Measurements from ENCODE around the gene HEBP2.
"Not testable (repeated sequence)": the region's sequence is repeated elsewhere in the genome, so short reads cannot be mapped to it uniquely, and the experiment has no call there.

HEBP2 gene

DNA sequence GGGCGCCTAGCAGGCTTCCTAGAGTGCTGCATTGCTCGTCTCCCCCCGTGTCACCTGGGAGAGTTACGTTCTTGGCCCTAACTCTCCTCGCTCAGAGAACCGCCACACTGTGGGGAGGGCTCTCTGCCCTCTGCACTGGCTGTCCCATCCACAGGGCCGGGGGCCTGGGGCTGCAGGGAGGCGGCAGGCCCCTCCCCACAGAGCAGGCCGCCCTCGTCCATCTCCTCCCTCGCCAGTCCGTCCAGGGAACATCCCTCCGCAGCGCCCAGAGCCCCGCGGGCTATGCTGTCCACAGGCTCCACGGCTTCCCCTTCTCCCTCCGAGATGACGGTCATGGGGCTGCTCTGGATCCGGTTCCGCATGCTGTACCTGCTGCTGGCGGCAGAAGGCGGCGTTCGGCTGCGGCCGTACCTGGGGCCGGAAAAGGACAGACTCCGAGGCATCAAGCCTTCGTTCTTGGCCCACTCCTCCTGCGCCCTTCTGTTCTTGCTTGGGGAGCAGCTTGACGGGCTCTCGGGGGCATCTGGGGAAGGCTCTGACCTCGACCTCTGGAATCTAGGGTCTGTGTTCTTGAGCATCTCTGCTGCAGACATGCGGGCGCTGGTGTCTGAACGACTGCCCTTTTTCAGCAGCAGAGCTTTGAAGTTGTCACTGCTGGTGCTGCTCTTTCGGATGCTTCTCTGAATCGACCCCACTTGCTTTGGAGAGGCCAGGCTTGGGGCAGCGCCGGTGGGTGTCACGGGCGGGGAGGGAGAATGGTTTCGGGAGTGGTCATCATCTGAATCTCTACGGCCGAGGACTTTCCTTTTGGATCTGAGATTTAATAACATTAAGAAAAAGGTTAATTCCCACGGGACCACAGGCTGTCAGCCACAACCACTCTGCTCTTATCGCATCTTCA, 20.2 kb downstream of the HEBP2 start:
- DNase-seq, result no peak

DNA sequence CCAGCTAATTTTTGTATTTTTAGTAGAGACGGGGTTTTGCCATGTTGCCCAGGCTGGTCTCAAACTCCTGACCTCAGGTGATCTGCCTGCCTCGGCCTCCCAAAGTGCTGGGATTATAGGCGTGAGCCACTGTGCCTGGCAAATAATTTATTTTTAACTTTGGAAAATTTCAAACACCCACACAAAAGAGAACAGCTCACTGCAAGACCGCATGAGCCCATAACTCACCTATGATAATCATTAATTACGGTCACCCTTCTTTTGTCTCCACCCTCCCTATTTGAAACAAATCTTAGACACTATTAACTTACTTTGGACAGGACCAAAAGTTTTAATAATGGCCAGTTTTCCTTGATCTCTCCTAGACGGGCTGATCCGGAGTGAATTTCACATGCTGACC, 21.2 kb downstream of the HEBP2 start:
- DNase-seq, result not testable (repeated sequence)

DNA sequence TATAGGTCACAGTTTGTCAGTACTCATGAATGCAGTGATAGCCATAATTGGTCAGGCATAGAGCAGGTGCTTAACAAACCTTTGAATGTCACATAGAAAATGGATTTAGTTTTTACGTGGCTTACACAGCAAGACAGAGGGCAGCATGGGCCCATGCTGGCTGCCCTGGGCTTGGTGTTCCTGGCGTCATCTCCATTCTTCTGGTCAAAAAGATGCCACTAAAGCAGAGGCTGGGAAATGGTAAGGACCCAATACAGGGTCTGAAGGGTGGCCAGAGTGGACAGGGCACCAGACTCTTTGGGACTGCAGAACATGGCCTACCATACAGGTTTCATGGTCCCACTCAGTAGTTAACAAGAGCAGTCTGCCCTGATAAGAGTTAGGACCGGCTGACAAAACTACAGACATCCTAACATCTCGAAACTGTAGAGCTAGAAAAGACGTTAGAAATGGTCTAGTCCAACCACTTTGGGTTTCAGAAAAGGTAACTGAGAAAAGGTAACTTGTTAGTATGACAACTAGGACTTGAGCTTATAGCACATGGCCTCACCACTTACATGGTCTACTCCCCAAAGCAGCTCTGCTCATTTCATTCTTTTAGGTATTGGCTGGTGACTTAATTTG, 22.6 kb downstream of the HEBP2 start:
- no peak for DNase-seq

DNA sequence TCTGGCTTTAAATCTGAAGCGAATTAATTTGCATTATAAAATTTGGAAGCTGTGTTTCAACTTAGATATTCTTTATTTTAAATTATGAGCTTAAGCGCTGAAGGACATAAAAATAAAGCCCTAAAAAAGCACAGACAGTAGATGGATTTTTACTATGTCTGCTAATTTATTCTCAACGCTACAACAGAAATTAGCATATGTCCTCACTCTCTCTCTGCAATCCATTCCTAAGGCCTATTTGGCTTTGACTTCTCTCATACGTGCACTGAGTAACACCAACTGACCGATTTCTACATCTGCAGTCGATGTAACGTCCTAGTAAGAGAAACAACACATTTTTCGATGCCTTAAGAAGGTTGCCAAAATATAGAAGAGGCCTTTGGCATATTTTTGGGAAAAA, 23.7 kb downstream of the HEBP2 start:
- DNase-seq, result no peak

DNA sequence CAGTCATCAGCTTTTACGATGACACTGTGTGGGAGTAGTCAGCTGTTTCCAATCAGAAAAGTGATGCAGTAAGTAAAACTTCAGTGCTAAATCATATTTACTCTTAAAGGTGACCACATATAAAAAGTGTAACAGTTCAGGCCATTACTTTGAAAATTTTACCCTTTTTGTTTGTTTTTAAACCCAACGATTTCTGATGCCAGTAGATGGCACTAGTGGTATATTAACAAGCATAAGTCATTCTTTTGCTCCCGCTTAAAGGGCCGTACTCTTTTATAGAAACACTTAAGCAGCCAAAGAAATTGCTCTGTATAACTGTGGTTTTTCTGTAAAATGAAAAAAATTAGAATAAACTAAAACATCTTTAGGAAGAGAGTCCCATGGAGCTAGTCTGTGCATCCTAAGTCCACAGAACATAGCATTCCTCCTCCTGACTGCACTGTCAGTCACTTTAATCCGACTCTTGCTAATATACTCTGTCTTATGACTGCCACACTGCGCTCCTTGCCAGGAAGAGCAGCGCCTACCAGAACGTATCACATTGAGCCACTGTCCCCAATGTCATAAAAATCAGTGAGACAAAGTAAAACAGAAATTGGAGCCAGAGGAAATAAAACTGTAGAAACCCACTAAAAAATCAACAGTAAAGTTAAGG, 25.0 kb downstream of the HEBP2 start:
- DNase-seq, result no peak

DNA sequence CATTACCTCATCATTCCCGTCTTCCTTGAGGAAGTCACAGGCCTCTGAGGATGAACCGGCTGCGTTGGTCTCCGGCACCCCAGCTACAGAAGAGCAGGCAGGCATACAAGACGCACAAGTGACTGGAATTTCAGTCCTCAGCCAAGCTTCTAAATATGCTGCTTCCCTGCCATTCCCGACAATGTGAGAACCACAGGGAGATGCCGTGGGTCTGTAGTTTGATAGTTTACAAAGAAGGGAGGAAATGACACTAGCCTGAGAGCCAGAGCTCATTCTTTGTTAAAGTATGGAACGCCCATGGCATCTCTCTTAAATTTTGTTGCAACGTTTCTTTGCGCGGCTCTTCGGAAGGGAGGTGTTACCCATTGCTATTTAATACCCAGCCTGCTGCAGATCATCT, 25.7 kb downstream of the HEBP2 start:
- no peak for DNase-seq

DNA sequence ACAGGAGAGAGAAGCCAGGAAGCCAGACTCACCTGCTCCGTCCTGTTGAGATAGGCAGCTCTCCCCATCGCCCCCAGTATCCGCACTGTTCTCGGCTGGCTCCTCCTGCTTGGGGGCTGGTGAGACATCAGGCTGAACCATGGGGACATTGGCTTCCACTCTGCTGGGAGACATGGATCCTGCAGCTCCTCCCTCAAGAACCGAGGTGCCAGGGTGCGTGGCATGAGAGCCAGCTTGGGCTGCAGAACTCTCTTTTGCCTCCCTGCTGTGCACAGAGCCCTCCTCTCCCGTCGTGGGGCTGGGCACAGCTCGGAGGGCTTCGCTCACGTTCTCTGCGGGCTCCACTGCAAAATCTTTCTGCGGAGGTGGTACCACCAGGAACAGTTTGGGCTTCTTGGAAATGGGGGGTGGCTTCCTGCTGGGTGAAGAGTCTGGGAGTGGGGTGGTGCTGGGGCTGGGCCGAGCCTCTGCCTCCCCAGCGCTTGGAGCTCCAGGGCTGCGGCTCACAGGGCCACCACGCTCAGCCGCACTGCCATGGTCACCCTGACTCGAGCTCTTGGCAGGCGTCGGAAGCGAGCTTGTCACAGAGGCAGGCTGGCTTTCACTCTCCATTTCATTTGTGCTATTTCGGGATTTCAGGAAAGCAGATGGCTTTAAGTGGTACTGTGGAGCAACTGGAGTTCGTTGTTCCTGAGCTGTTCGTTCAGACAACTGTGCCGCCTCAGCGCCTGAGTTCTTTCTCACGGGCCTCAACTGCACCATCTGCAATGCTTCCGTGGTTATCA, 26.5 kb downstream of the HEBP2 start:
- no peak for DNase-seq

DNA sequence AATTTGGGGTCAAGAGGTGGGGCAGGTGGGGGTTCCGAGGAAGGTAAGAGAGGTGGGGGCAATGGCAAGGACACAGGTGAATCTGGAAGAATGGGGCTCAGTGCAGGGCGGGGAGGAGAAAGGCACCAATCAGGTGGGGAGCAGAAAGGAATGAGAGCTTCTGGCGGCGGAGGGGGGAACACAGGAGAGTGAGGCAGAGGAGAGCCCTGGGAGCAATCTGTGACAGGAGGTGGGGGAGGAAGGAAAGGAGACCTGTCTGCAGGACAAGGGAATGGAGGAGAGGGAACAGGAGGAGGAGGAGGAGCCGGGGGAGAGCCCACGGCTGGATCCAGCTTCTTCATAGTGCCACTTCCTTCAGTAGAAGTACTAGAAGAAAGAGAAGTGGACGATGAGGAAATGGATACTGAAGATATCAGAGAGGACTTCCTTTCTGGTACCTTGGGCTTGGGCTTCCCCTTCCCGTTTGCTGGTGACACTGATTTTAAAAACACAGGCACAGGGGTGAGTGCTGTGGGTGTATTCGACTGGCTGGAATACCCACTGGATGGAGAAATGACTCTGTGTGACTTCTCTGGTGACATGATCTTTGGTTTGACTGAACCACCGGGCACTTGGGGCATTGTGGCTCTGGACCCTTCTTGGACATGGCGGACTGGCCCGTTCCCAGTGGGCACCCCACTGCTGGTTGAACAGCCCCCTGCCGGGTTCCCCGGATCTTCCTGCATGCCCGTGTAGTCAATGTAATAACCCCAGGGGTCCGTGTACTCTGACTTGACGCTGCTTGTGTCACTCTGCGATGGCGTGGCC, 27.4 kb downstream of the HEBP2 start:
- DNase-seq, result no peak

DNA sequence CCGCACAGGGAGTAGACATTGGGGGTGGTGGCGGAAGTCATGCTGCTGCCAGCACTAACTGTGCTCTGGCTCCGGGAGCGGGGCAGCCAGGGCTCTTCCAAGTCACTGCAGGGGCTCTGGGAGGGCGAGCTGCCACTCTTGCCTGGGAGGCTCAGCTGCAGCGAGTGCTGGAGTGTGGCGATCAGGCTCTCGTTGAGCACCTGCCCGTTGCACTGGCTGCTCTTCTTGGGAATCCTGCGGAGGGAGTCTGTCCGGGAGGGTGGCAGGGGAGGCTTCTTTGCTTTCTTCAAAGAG, 28.0 kb downstream of the HEBP2 start:
- DNase-seq, result no peak

DNA sequence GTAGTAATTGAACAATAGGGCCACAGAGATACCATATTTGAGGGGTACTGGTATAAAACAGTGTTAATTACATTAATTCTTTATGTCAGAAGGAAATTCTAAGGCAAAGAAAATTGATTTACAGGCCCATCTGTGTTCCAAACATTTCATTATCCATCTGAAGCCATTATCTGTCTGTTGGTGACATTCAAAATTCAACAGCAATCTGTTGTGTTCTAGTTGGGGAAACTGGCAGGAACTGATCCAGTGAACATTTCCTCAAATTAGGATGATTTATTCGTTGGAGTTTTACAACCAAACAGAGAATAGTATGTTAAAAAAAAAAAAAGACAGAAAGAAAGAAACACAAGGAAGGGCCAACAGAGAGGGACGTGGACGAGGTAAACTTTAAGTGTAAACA, 30.1 kb downstream of the HEBP2 start:
- no peak for DNase-seq

DNA sequence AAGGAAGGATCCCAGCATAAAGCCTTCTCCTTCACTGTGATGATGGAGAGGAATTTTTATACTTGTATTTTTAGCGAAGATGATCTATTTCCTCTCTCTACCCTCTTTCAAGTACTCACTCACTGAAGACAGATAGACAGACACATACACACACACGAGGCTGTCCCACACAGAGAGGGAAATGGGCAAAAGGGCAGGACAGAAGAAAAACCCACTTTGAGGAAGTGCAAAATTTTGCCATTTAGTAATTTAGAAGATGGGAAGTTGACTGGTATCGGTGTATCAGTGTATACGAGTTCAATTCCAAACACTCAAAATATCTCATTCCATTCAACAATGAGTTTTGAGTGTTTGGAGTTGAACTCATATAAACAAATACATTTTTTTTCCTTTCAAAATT, 30.9 kb downstream of the HEBP2 start:
- DNase-seq, result no peak

DNA sequence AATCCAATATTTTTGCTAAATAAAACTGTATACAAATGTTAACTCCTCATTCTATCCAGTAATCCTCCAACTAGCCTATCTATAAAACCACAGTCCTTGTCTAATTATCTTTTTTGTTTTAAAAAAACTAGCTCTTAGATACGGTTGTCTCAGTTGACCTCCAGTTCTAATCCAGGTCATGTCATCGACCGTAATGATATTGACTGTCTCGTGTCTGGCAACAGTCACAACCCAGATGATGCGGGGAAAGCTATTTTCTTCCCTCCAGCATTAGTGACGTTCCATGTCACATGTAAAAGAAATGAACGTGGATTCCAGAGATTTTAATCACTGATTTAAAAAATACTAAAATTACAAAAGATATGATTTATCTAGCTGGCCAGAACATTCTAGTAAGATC, 35.5 kb downstream of the HEBP2 start:
- DNase-seq, result no peak

DNA sequence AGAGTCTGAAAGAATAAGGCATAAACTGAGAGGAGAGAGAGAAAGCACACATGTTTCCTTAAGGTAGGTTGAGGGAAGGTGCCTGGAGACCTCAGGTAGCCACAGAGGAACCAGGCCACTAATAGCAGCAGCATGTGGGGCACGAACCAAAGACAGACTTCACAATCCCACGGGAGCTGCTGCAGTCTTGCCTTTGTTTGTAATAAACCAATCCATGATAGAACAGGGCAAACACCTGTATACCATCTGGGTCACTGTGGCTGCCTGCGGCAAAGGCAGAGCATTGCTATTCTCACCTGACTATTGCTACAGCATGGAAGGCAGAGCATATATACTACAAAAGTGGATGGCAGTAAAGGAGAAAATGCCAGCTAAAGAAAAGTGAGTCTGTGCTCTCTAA, 36.3 kb downstream of the HEBP2 start:
- no peak for DNase-seq

DNA sequence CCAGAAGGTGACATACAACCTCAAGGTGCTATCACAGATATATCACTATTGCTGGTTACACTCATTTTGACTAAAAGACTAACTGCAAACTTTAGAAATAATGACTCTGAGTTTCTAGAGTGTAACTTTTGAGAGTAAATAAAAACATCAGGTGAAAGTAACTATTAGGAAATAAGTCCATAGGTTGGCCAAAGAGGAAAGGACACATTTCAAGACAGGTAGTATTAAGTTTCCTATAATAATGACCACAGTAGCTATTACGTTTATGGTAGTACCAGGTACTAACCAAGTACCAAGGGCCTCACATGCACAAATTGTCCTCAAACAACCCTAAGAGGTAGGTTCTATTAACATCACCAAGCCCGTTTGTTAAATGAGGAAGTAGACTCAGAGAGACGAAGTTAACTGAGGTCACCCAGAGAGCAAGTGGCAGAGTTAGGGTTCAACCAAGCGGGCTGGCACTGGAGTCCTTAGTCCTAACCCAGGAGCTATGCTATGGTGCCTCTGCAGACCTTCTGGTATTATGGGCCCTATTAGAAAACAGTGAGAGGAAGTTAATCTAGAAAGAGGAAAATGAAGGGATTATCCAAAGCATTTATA, 36.8 kb downstream of the HEBP2 start:
- no peak for DNase-seq

DNA sequence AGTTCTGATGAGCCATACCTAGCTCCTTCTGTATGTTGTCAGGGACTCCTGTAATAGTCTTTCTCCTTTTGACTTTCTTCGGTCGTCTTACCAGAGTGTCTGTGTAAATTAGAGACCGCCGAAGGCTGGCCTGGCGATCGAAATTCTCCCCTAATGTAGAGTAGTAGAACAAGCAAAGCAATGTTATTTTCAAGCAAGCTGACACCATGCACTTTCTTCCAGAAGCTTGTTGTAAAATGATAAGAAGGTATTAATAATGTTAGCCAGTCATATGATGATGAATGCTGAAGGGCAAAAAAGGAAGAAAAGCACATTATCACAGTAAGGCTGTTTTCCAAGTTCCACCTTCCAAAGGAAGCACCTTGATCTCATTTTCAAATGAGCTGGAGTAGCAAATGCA, 37.9 kb downstream of the HEBP2 start:
- DNase-seq, result no peak

DNA sequence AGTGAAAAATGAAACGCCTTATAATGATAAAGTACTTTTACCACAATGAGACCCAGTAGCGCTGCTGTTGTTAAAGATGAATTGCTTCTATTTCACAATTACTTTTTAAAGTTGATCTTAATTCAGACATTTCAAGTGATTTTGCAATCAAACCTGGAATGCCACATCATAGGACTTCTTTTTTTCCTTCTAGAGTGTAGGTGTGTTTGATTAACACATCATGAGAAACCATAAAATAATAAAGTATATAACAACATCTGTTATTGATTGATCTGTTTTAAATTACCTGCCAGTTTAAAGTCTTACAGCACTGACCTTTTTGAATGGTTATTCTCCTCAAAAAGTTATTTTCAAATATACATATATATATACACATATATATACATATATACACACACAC, 38.6 kb downstream of the HEBP2 start:
- no peak for DNase-seq

DNA sequence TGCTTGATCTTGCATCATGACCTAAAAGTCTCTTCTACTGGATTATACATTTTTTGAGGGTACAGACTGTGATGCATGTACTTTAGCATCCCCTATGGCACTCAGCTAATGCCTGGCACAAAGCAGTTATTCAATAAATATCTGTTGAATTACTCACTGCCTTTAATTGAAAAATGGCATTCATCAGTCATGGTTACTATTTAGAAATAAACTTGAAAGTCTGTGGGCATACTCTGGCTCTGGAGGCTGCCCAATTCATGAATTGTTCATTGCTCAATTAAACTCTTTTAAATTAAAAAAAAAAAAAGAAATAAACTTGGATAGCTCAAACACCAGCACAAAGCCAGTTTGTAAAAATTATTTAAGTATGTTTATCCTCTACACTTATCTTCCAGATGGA, 40.0 kb downstream of the HEBP2 start:
- no peak for DNase-seq

DNA sequence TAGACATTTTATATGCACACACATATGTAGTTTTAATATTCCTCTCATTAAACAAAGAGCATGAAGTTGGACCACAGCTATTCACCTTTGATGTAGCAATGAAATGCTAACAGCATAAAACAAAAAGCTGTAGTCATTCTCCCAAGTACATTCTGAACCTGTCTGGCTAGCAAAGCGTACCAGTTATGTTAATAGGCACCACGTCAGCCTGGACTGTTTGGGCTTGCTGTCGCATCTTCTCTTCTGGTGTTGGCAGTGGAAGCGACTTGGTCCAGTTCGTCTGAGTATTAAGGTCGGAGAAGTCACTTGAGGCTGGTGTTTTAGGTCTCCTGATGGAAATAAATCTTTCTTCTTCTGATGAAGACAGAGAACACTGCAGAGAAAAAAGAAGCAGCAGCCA, 42.8 kb downstream of the HEBP2 start:
- no peak for DNase-seq

DNA sequence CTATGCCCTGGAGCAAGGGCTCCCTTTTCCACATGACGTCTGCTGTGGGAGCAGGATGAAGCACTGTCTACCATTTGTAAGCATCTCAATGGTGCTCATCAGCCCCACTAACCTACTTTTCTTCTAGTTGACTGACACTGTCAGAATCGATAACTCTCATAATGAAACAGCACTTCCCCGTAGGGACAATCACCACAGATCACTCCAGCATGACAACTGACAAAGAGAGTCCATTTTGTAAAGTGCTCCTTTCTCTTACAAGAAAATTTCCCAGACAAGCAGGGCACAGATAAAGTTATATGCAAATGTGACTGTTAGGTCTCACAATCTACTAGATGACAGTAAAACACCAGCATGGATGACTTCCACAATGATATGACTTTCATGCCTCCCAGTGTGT, 46.4 kb downstream of the HEBP2 start:
- no peak for DNase-seq

DNA sequence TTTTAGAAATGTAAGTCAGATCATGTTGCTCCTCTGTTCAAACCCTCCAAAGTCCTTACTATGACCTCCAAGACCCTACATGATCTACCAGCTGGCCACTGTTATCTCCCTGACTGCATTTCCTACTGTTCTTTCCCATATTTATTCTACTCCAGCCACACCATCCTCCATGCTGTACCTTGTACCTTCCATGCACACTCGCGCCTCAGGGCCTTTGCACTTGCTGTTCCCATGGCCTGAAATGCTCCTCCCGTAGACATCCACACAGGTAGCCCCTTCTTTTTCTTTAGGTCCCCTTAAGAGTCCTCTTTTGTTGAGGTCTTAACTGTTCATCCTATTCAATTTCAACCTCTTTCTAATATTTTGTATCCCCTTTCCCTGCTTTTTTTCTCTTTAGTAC, 47.0 kb downstream of the HEBP2 start:
- no peak for DNase-seq

DNA sequence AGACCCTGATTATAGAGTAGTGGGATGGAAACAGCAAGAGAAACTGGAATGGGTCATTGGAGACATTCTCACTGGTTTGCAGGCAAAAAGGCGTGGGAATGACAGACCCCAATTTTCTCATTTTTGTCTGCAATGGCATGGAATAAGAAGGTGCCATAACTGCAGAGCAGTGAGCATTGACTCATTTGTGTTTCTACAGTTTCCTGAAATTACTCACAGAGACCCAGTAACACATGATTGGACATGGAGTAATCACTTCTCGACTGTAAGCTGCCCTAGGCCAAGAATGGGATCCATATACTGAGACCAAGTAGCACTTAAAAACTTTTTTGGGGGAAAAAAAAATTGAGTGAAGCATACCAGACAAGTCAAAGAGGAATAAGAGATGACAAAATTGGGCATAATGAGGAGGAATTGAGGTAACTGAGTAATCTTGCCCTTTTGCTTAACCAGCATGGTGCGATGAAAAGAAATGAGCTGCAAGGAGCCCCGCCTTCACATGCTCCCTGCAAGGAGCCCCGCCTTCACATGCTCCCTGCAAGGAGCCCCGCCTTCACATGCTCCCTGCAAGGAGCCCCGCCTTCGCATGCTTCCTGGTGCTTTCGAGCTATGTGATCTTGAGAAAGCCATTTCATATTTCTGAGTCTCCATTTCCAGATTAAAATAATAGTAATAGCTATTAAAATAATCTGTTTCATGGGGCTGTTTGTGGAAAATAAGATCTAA, 51.1 kb downstream of the HEBP2 start:
- peak; percentile 86 for DNase-seq

Data from activated effector memory CD4-positive, alpha-beta T cell treated with anti-CD3 and anti-CD28 coated beads, Interleukin-2, amount 50 U/mL, for 16 hours (primary cell).